Loucy (cell line): Measurements from ENCODE around the gene CAMTA1.

Experiments used
- H2AFZ ChIP-seq: fragments of 200-600 bp; sonication (generic); 2 replicates; pipeline ENCODE4 v1.6.0; 2016; ENCODE audit warnings: antibody characterized with exemption, mild to moderate bottlenecking, low read length, moderate library complexity
- H3F3A ChIP-seq: fragments of 200-600 bp; 2 replicates; pipeline ENCODE4 v1.6.0; 2016; ENCODE audit warnings: antibody characterized with exemption, low read depth, mild to moderate bottlenecking
- H3K27me3 ChIP-seq: fragments of 200-600 bp; sonication (generic); 2 replicates; pipeline ENCODE4 v1.6.1; 2014; ENCODE audit warnings: low read length, mild to moderate bottlenecking; ENCODE audit not compliant: insufficient read depth, poor library complexity, severe bottlenecking
- H3K36me3 ChIP-seq: fragments of 200-600 bp; sonication (generic); 2 replicates; pipeline ENCODE4 v1.6.1; 2016; ENCODE audit warnings: low read length; ENCODE audit not compliant: insufficient read depth
- H3K4me1 ChIP-seq: fragments of 200-600 bp; sonication (generic); 2 replicates; pipeline ENCODE4 v1.5.1; 2014; ENCODE audit warnings: low read length, mild to moderate bottlenecking; ENCODE audit not compliant: insufficient read depth, poor library complexity, severe bottlenecking
- H3K4me2 ChIP-seq: fragments of 200-600 bp; sonication (generic); 2 replicates; pipeline ENCODE4 v1.6.0; 2014; ENCODE audit warnings: antibody characterized with exemption, low read length, low read depth, mild to moderate bottlenecking; ENCODE audit not compliant: poor library complexity, severe bottlenecking
- H3K4me3 ChIP-seq: fragments of 200-600 bp; sonication (generic); 2 replicates; pipeline ENCODE4 v1.5.1; 2014; ENCODE audit warnings: low read length, mild to moderate bottlenecking, mixed read lengths; ENCODE audit not compliant: poor library complexity, severe bottlenecking
- H3K79me2 ChIP-seq: fragments of 200-600 bp; sonication (generic); 2 replicates; pipeline ENCODE4 v1.6.1; 2014; ENCODE audit warnings: low read length; ENCODE audit not compliant: insufficient read depth
- H3K9ac ChIP-seq: fragments of 200-600 bp; sonication (generic); 2 replicates; pipeline ENCODE4 v1.6.0; 2014; ENCODE audit warnings: mild to moderate bottlenecking, low read depth, low read length, moderate library complexity; ENCODE audit not compliant: poor library complexity, severe bottlenecking
- H3K9me2 ChIP-seq: fragments of 200-600 bp; sonication (generic); replicated peaks from 2 replicates; pipeline ENCODE4 v1.6.1; 2016; ENCODE audit warnings: low read depth, low read length, mixed read lengths
- H3K9me3 ChIP-seq: fragments of 200-600 bp; sonication (generic); 2 replicates; pipeline ENCODE4 v1.6.1; 2014; ENCODE audit warnings: mild to moderate bottlenecking, antibody characterized with exemption, low read length, low read depth; ENCODE audit not compliant: insufficient read depth
- H4K20me1 ChIP-seq: fragments of 200-600 bp; sonication (generic); 2 replicates; pipeline ENCODE4 v1.6.0; 2014; ENCODE audit warnings: antibody characterized with exemption, low read length, mild to moderate bottlenecking; ENCODE audit not compliant: insufficient read depth, poor library complexity, severe bottlenecking
- CTCF ChIP-seq: fragments of 200-600 bp; sonication (generic); conservative IDR thresholded peaks from 2 replicates; pipeline ENCODE4 v1.5.1; 2014; ENCODE audit warnings: mild to moderate bottlenecking, antibody characterized with exemption, low read length
- EZH2phosphoT487 ChIP-seq: fragments of 200-600 bp; IDR thresholded peaks from 2 replicates; pipeline ENCODE4 v1.6.1; 2018; ENCODE audit warnings: antibody characterized with exemption, mild to moderate bottlenecking, moderate library complexity, borderline replicate concordance

Gene CAMTA1

GRCh38 chr1:6757719-6758435 lies 27.4 kb upstream of the CAMTA1 start:
- Histone ChIP-seq H3K9me2 (no peaks in the 10 kb centered on the region), H2AFZ (no peak overlapping the region), H3K27me3 (no peaks in the 10 kb centered on the region), H3K9ac (no peak overlapping the region), H3K4me3 (no peak overlapping the region), H3K79me2 (no peaks in the 10 kb centered on the region), H3K4me1 (no peaks in the 10 kb centered on the region), H4K20me1 (no peaks in the 10 kb centered on the region), H3K36me3 (no peaks in the 10 kb centered on the region), H3K4me2 (no peak overlapping the region), H3F3A (no peaks in the 10 kb centered on the region), H3K9me3 (no peaks in the 10 kb centered on the region)
- no peak for TF ChIP-seq EZH2phosphoT487

GRCh38 chr1:6761196-6761737 lies 24.0 kb upstream of the CAMTA1 start:
- Histone ChIP-seq H3K9ac (no peak overlapping the region), H3K4me2 (no peak overlapping the region), H3K79me2 (no peaks in the 10 kb centered on the region), H4K20me1 (no peaks in the 10 kb centered on the region), H3K36me3 (no peaks in the 10 kb centered on the region), H3F3A (no peaks in the 10 kb centered on the region), H3K9me2 (no peaks in the 10 kb centered on the region), H2AFZ (no peak overlapping the region), H3K4me3 (no peak overlapping the region), H3K9me3 (no peaks in the 10 kb centered on the region), H3K27me3 (no peaks in the 10 kb centered on the region), H3K4me1 (no peaks in the 10 kb centered on the region)
- TF ChIP-seq CTCF (no peak), EZH2phosphoT487 (no peak)

- Histone ChIP-seq H3K4me2 (no peak overlapping the region), H3K9me3 (no peaks in the 10 kb centered on the region), H3F3A (no peaks in the 10 kb centered on the region), H3K36me3 (no peaks in the 10 kb centered on the region), H3K79me2 (no peaks in the 10 kb centered on the region), H2AFZ (no peak overlapping the region), H3K9ac (no peak overlapping the region), H3K9me2 (no peaks in the 10 kb centered on the region), H3K4me1 (no peaks in the 10 kb centered on the region), H4K20me1 (no peaks in the 10 kb centered on the region), H3K4me3 (no peak overlapping the region), H3K27me3 (no peaks in the 10 kb centered on the region)
- TF ChIP-seq EZH2phosphoT487: no peak
- TF ChIP-seq CTCF: no peak
These were observed 23.2 kb upstream of the CAMTA1 start for GRCh38 chr1:6762060-6762459.
